Rectal smooth muscle tissue (tissue), 1 donor: ENCODE results near the gene SCLT1.

ENCODE experiments used
- H3K27ac ChIP-seq: one replicate; pipeline ENCODE4 v1.7.0; 2013; ENCODE audit warnings: low read depth, low read length, inconsistent platforms
- H3K27me3 ChIP-seq: one replicate; pipeline ENCODE4 v1.7.0; 2013; ENCODE audit warnings: low read length; ENCODE audit not compliant: control insufficient read depth, insufficient read depth
- H3K36me3 ChIP-seq: one replicate; pipeline ENCODE4 v1.7.0; 2013; ENCODE audit warnings: low read length; ENCODE audit not compliant: control insufficient read depth, insufficient read depth
- H3K4me1 ChIP-seq: one replicate; pipeline ENCODE4 v1.7.0; 2013; ENCODE audit warnings: low read length; ENCODE audit not compliant: control insufficient read depth, insufficient read depth
- H3K4me3 ChIP-seq: one replicate; pipeline ENCODE4 v1.7.0; 2013; ENCODE audit warnings: low read length
- H3K9ac ChIP-seq: one replicate; pipeline ENCODE4 v1.7.0; 2013; ENCODE audit warnings: low read length

Gene SCLT1

GRCh38 chr4:128904821-128905220 is 188.5 kb downstream of the SCLT1 start:
- Histone ChIP-seq H3K36me3 (no peaks in the 10 kb centered on the region), H3K9ac (no peak overlapping the region), H3K4me1 (no peaks in the 10 kb centered on the region), H3K27me3 (no peaks in the 10 kb centered on the region), H3K27ac (no peak overlapping the region), H3K4me3 (no peak overlapping the region)

GRCh38 chr4:128880662-128881061 is 212.7 kb downstream of the SCLT1 start:
- no peaks in the 10 kb centered on the region for H3K36me3 ChIP-seq
- H3K27ac ChIP-seq: no peak overlapping the region
- H3K9ac ChIP-seq: no peak overlapping the region
- no peaks in the 10 kb centered on the region for H3K27me3 ChIP-seq
- H3K4me3 ChIP-seq: no peak overlapping the region
- H3K4me1 ChIP-seq: no peaks in the 10 kb centered on the region

- H3K9ac ChIP-seq: no peak overlapping the region
- H3K36me3 ChIP-seq: no peaks in the 10 kb centered on the region
- H3K27ac ChIP-seq: no peak overlapping the region
- H3K4me3 ChIP-seq: no peak overlapping the region
- no peaks in the 10 kb centered on the region for H3K27me3 ChIP-seq
- no peaks in the 10 kb centered on the region for H3K4me1 ChIP-seq
Observed at GRCh38 chr4:128879971-128880370, 213.4 kb downstream of the SCLT1 start.

GRCh38 chr4:128879283-128879682 is 214.1 kb downstream of the SCLT1 start:
- Histone ChIP-seq H3K27ac (no peak overlapping the region), H3K4me3 (no peak overlapping the region), H3K27me3 (no peaks in the 10 kb centered on the region), H3K36me3 (no peaks in the 10 kb centered on the region), H3K9ac (no peak overlapping the region), H3K4me1 (no peaks in the 10 kb centered on the region)

GRCh38 chr4:128877934-128878333 is 215.4 kb downstream of the SCLT1 start:
- no peaks in the 10 kb centered on the region for H3K27me3 ChIP-seq
- no peaks in the 10 kb centered on the region for H3K4me1 ChIP-seq
- no peak overlapping the region for H3K27ac ChIP-seq
- H3K9ac ChIP-seq: no peak overlapping the region
- H3K36me3 ChIP-seq: peaks cover under 1% of the 10 kb centered on the region
- no peak overlapping the region for H3K4me3 ChIP-seq

- no peak overlapping the region for H3K4me3 ChIP-seq
- H3K27ac ChIP-seq: no peak overlapping the region
- no peak overlapping the region for H3K9ac ChIP-seq
- H3K4me1 ChIP-seq: no peaks in the 10 kb centered on the region
- peaks cover 6% of the 10 kb centered on the region for H3K36me3 ChIP-seq
- no peaks in the 10 kb centered on the region for H3K27me3 ChIP-seq
Observed at GRCh38 chr4:128876200-128876599, 217.1 kb downstream of the SCLT1 start.

- Histone ChIP-seq H3K27ac (no peak overlapping the region), H3K36me3 (peaks cover 6% of the 10 kb centered on the region), H3K9ac (no peak overlapping the region)
Observed at GRCh38 chr4:128871948-128872347, 221.4 kb downstream of the SCLT1 start.

GRCh38 chr4:128869776-128870509 is 223.4 kb downstream of the SCLT1 start:
- H3K9ac ChIP-seq: no peak overlapping the region
- no peak overlapping the region for H3K27ac ChIP-seq
- no peaks in the 10 kb centered on the region for H3K4me1 ChIP-seq
- H3K4me3 ChIP-seq: no peak overlapping the region
- H3K36me3 ChIP-seq: peaks cover 6% of the 10 kb centered on the region
- H3K27me3 ChIP-seq: no peaks in the 10 kb centered on the region

More at GRCh38 chr4:128871948-128872347, 221.4 kb downstream of the SCLT1 start:
- H3K4me1 ChIP-seq: no peaks in the 10 kb centered on the region
- H3K27me3 ChIP-seq: no peaks in the 10 kb centered on the region
- H3K4me3 ChIP-seq: no peak overlapping the region

- Histone ChIP-seq H3K27ac (no peak overlapping the region), H3K4me1 (no peaks in the 10 kb centered on the region), H3K9ac (no peak overlapping the region), H3K4me3 (no peak overlapping the region), H3K27me3 (no peaks in the 10 kb centered on the region), H3K36me3 (peaks cover 6% of the 10 kb centered on the region)
Observed at GRCh38 chr4:128868758-128869157, 224.6 kb downstream of the SCLT1 start.

- Histone ChIP-seq H3K9ac (no peak overlapping the region), H3K27me3 (no peaks in the 10 kb centered on the region), H3K4me3 (no peak overlapping the region), H3K36me3 (peaks cover 7% of the 10 kb centered on the region), H3K27ac (no peak overlapping the region), H3K4me1 (peaks cover 4% of the 10 kb centered on the region)
Observed at GRCh38 chr4:128866691-128867090, 226.6 kb downstream of the SCLT1 start.

GRCh38 chr4:128866269-128866668 is 227.1 kb downstream of the SCLT1 start:
- Histone ChIP-seq H3K27ac (no peak overlapping the region), H3K9ac (no peak overlapping the region), H3K4me1 (peaks cover 4% of the 10 kb centered on the region), H3K4me3 (no peak overlapping the region), H3K27me3 (no peaks in the 10 kb centered on the region), H3K36me3 (peaks cover 10% of the 10 kb centered on the region)

GRCh38 chr4:128865132-128865531 is 228.2 kb downstream of the SCLT1 start:
- Histone ChIP-seq H3K27ac (no peak overlapping the region), H3K36me3 (peaks cover 10% of the 10 kb centered on the region), H3K4me1 (peaks cover 12% of the 10 kb centered on the region), H3K9ac (no peak overlapping the region), H3K4me3 (no peak overlapping the region), H3K27me3 (no peaks in the 10 kb centered on the region)
